Dermis blood vessel endothelial cell (primary cell): Measurements from ENCODE around the gene ARID5B. TPM values are rescaled to one million over a fixed set of nuclear protein-coding genes. Genes with fewer than 3 reads are reported as not detected.
A peak's percentile ranks its signal among the peaks of the same experiment; 100 is the strongest.

Experiments used
- DNase-seq: peaks from one replicate; pipeline ENCODE4 v3.0.0; 2010
- total RNA-seq: library from RNA; depleted of rRNA; stranded (reverse); fragments of >200 nt; gene quantifications from 2 replicates; pipeline ENCODE4 v1.2.3, GENCODE V29; 2014

The ARID5B gene
- total RNA-seq, 1 donor from 2014 or later: 14.0 TPM

- DNase-seq: no peak
These were observed 155.2 kb downstream of the ARID5B start for GRCh38 chr10:62056698-62057097.

- DNase-seq: peak; percentile 32
These were observed 155.9 kb downstream of the ARID5B start for GRCh38 chr10:62057359-62057758.

GRCh38 chr10:62057850-62058249 lies 156.4 kb downstream of the ARID5B start:
- no peak for DNase-seq

- DNase-seq: no peak
These were observed 157.0 kb downstream of the ARID5B start for GRCh38 chr10:62058476-62058875.

- DNase-seq: no peak
These were observed 157.4 kb downstream of the ARID5B start for GRCh38 chr10:62058896-62059216.

GRCh38 chr10:62059217-62059920 lies 157.9 kb downstream of the ARID5B start:
- DNase-seq: peak; percentile 19

- no peak for DNase-seq
These were observed 160.5 kb downstream of the ARID5B start for GRCh38 chr10:62062028-62062427.

GRCh38 chr10:62062752-62063512 lies 161.4 kb downstream of the ARID5B start:
- no peak for DNase-seq

- peak; percentile 67 for DNase-seq
These were observed 162.4 kb downstream of the ARID5B start for GRCh38 chr10:62063795-62064472.

GRCh38 chr10:62067560-62067959 lies 166.1 kb downstream of the ARID5B start:
- DNase-seq: no peak

GRCh38 chr10:62068464-62068863 lies 167.0 kb downstream of the ARID5B start:
- DNase-seq: no peak

- DNase-seq: no peak
These were observed 168.1 kb downstream of the ARID5B start for GRCh38 chr10:62069452-62070178.

GRCh38 chr10:62071846-62072281 lies 170.4 kb downstream of the ARID5B start:
- DNase-seq: no peak

GRCh38 chr10:62072901-62073300 lies 171.4 kb downstream of the ARID5B start:
- no peak for DNase-seq

GRCh38 chr10:62073429-62073828 lies 171.9 kb downstream of the ARID5B start:
- DNase-seq: no peak

- no peak for DNase-seq
These were observed 173.9 kb downstream of the ARID5B start for GRCh38 chr10:62075414-62075813.

GRCh38 chr10:62075912-62076311 lies 174.4 kb downstream of the ARID5B start:
- no peak for DNase-seq

- peak; percentile 21 for DNase-seq
These were observed 175.4 kb downstream of the ARID5B start for GRCh38 chr10:62076891-62077290.

- no peak for DNase-seq
These were observed 176.0 kb downstream of the ARID5B start for GRCh38 chr10:62077330-62078015.

GRCh38 chr10:62079885-62080559 lies 178.5 kb downstream of the ARID5B start:
- DNase-seq: no peak

- DNase-seq: no peak
These were observed 179.4 kb downstream of the ARID5B start for GRCh38 chr10:62080905-62081304.
